GM19099 (cell line): ENCODE measurements around the gene KAT6B.

ENCODE experiments used
- POLR2A ChIP-seq: IDR thresholded peaks from 3 replicates; pipeline ENCODE4 v1.6.1; 2011; ENCODE audit warnings: low read depth; ENCODE audit not compliant: insufficient read length; ENCODE audit errors: extremely low read depth

Gene KAT6B

GRCh38 chr10:74891053-74891452, 64.7 kb downstream of the KAT6B start:
- no peak for TF ChIP-seq POLR2A

- TF ChIP-seq POLR2A, result no peak
These were observed 66.4 kb downstream of the KAT6B start for GRCh38 chr10:74892839-74893238.

GRCh38 chr10:74896788-74897527, 70.6 kb downstream of the KAT6B start:
- no peak for TF ChIP-seq POLR2A

- TF ChIP-seq POLR2A, result no peak
These were observed 72.0 kb downstream of the KAT6B start for GRCh38 chr10:74898201-74898976.

GRCh38 chr10:74900297-74900696, 73.9 kb downstream of the KAT6B start:
- TF ChIP-seq POLR2A, result no peak

- TF ChIP-seq POLR2A, result no peak
These were observed 74.9 kb downstream of the KAT6B start for GRCh38 chr10:74901301-74901700.

GRCh38 chr10:74901867-74902450, 75.6 kb downstream of the KAT6B start:
- TF ChIP-seq POLR2A, result no peak

GRCh38 chr10:74903491-74903890, 77.1 kb downstream of the KAT6B start:
- no peak for TF ChIP-seq POLR2A

- TF ChIP-seq POLR2A, result no peak
These were observed 80.3 kb downstream of the KAT6B start for GRCh38 chr10:74906611-74907198.

GRCh38 chr10:74909670-74910069, 83.3 kb downstream of the KAT6B start:
- TF ChIP-seq POLR2A, result no peak

- TF ChIP-seq POLR2A, result no peak
These were observed 84.0 kb downstream of the KAT6B start for GRCh38 chr10:74910241-74910975.

GRCh38 chr10:74910976-74911350, 84.6 kb downstream of the KAT6B start:
- no peak for TF ChIP-seq POLR2A

- TF ChIP-seq POLR2A, result no peak
These were observed 85.8 kb downstream of the KAT6B start for GRCh38 chr10:74912182-74912581.

GRCh38 chr10:74912682-74913081, 86.3 kb downstream of the KAT6B start:
- no peak for TF ChIP-seq POLR2A
